ENCODE measurements around the gene OXCT1. TPM values are rescaled to one million over a fixed set of nuclear protein-coding genes. Genes with fewer than 3 reads are reported as not detected.
"Not testable (repeated sequence)": the region's sequence is repeated elsewhere in the genome, so short reads cannot be mapped to it uniquely, and the experiment has no call there.

The OXCT1 gene
- total RNA-seq, 1 donor from 2014 or later: 50.7 TPM

GRCh38 chr5:41835645-41836044 lies 34.6 kb downstream of the OXCT1 start:
- intact Hi-C loops (cut with micrococcal nuclease): loop anchor here (1.0 kb wide), 1 partner anchor 8 kb away; no protein-coding TSS in a partner anchor

GRCh38 chr5:41834506-41834905 lies 35.7 kb downstream of the OXCT1 start:
- intact Hi-C loops (cut with micrococcal nuclease): no loop called here

GRCh38 chr5:41832430-41832829 lies 37.8 kb downstream of the OXCT1 start:
- intact Hi-C loops (cut with micrococcal nuclease): no loop called here

GRCh38 chr5:41831155-41831554 lies 39.1 kb downstream of the OXCT1 start:
- intact Hi-C loops (cut with micrococcal nuclease): no loop called here

- intact Hi-C loops (cut with micrococcal nuclease): no loop called here
Measured at GRCh38 chr5:41827792-41828191, 42.4 kb downstream of the OXCT1 start.

- intact Hi-C loops (cut with micrococcal nuclease): no loop called here
Measured at GRCh38 chr5:41822036-41822435, 48.2 kb downstream of the OXCT1 start.

GRCh38 chr5:41821051-41821450 lies 49.2 kb downstream of the OXCT1 start:
- intact Hi-C loops (cut with micrococcal nuclease): no loop called here

GRCh38 chr5:41820150-41820549 lies 50.1 kb downstream of the OXCT1 start:
- intact Hi-C loops (cut with micrococcal nuclease): no loop called here

- intact Hi-C loops (cut with micrococcal nuclease): no loop called here
Measured at GRCh38 chr5:41817625-41818301, 52.5 kb downstream of the OXCT1 start.

- intact Hi-C loops (cut with micrococcal nuclease): no loop called here
Measured at GRCh38 chr5:41815663-41816229, 54.5 kb downstream of the OXCT1 start.

- intact Hi-C loops (cut with micrococcal nuclease): no loop called here
Measured at GRCh38 chr5:41815261-41815660, 55.0 kb downstream of the OXCT1 start.

GRCh38 chr5:41814306-41814705 lies 55.9 kb downstream of the OXCT1 start:
- intact Hi-C loops (cut with micrococcal nuclease): not testable (repeated sequence)

GRCh38 chr5:41812156-41812555 lies 58.1 kb downstream of the OXCT1 start:
- intact Hi-C loops (cut with micrococcal nuclease): no loop called here

- intact Hi-C loops (cut with micrococcal nuclease): no loop called here
Measured at GRCh38 chr5:41809128-41809527, 61.1 kb downstream of the OXCT1 start.

GRCh38 chr5:41808294-41808693 lies 61.9 kb downstream of the OXCT1 start:
- intact Hi-C loops (cut with micrococcal nuclease): no loop called here

- intact Hi-C loops (cut with micrococcal nuclease): no loop called here
Measured at GRCh38 chr5:41797662-41798061, 72.6 kb downstream of the OXCT1 start.

GRCh38 chr5:41796061-41796460 lies 74.2 kb downstream of the OXCT1 start:
- intact Hi-C loops (cut with micrococcal nuclease): no loop called here

GRCh38 chr5:41795125-41795524 lies 75.1 kb downstream of the OXCT1 start:
- intact Hi-C loops (cut with micrococcal nuclease): no loop called here

GRCh38 chr5:41794471-41794870 lies 75.8 kb downstream of the OXCT1 start:
- intact Hi-C loops (cut with micrococcal nuclease): no loop called here

- intact Hi-C loops (cut with micrococcal nuclease): no loop called here
Measured at GRCh38 chr5:41793141-41793770, 77.0 kb downstream of the OXCT1 start.

- intact Hi-C loops (cut with micrococcal nuclease): no loop called here
Measured at GRCh38 chr5:41790038-41790776, 80.0 kb downstream of the OXCT1 start.

- intact Hi-C loops (cut with micrococcal nuclease): no loop called here
Measured at GRCh38 chr5:41789434-41789833, 80.8 kb downstream of the OXCT1 start.

Data from T-helper 1 cell treated with Interleukin-12 subunit alpha and Interleukin-12 subunit beta and Interleukin-4 antibody, amounts not matched to agents 30 ng/mL and 1 ng/mL, for 36 hours (primary cell).